Right forelimb (tissue), 1 donor: ENCODE data around the gene ST6GALNAC2.
"Not testable (repeated sequence)": the region's sequence is repeated elsewhere in the genome, so short reads cannot be mapped to it uniquely, and the experiment has no call there.

ENCODE experiments used
- DNase-seq: peaks from one replicate; pipeline ENCODE4 v3.0.0-alpha.2; 2018

ST6GALNAC2 gene

DNA sequence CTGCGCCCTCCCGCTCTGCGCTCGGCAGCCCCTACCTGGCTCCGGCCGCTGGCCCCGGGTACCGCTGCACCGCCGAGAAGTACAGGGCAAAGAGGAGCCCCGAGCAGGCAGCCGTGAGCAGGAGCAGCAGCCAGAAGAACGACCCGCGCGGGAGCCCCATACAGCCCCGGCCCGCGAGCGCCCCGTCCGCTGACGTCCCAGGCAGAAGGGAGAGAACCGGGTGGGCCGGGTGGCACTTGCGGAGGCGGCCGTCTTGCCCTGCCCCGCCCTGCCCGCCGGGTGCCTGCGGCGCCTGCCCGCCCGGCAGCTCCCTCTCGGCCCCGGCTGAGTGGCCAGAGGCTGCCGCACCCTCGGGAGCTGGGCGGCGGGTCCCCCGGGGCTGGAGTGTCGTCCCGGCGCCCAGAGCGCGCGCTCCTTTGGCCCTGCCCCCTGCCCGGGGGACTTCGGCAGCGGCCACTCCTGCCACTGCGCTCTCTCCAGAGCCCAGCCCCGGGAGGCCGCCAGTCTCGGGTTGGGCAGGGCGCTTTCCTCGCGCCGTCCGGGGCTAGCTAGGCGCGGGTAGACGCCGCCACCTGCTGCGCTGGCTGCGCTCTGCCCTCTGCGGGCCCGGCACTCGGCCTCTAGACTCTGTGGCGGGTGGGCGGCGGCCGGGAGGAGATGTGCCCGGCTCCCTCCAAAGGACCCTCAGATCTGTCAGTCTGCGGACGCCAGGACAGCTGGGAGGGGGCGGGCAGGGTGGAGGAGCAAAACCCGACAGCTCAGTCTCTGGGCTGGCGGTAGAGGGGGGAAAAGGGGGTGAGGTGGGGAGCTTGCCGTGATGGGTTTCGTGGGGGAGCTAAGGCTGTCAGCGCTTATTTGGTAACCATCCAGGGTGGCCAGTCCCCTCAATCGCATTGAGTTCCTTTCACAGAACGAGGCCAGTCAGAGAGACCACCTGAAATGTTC is at the start of gene ST6GALNAC2:
Gene ST6GALNAC2, minus strand, starts transcription at position 212 of the 945 bp plus-strand sequence. Its CDS starts 52 bp downstream, at position 160.
- DNase-seq = peak; percentile 60

GRCh38 chr17:76635039-76635438 is 49.4 kb upstream of the ST6GALNAC2 start:
- DNase-seq = no peak

GRCh38 chr17:76633628-76634328 is 48.1 kb upstream of the ST6GALNAC2 start:
- no peak for DNase-seq

DNA sequence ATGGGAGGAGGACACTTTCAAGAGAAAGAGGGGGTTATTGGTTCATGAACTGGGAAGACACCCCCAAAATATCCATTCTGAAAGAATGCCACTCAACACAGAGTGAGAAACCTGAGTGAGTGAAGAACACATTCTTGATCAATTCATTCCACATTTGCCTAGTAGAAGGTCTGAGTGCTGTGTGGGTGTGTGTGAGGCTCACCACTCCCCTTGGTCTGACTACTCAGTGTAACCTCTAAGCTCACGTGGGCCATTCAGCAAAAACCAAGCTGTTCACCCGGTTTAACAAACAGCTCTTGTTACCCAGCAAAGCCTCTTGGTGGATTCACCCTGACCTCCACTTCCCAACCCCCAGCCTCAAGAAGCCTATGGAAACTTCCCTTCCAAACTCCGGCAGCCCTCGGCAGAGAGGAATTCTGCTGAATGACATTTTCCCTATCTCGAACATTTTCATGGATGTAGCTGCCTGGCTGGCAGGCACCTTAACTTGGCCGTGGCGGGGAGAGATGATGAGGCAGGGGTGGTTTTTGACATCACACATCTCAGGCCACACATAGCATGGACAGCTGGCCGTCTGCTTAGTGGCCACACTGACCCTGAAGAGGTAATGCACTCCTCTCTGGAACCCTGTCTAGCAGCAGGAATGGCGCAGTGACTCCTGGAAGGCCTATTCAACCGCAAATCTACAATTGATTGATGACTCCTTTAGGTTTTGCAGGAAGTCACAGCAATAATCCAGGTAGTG is 46.3 kb upstream of the ST6GALNAC2 start:
- no peak for DNase-seq

DNA sequence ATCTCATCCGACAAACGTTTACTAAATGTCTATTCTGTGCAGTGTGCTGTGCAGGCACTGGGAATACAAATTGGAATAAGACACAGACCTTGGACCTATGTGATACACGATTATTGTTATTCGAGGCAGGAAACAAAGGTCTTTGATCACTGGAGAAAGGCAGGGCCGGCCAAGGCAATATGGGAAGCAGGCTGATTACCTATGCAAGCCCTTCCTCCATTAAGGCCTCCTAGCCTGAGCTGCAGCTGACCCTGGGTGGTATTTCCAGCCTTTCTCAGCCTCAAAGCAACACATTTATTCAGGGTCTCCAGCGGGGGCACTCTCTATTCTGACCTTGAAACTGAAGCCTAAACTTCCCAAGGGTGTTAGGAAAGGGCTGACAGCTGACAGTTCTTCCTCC is 44.5 kb upstream of the ST6GALNAC2 start:
- no peak for DNase-seq

- no peak for DNase-seq
Measured at GRCh38 chr17:76627510-76627909, 41.9 kb upstream of the ST6GALNAC2 start.

- no peak for DNase-seq
Measured at GRCh38 chr17:76626442-76626841, 40.8 kb upstream of the ST6GALNAC2 start.

GRCh38 chr17:76625496-76625895 is 39.8 kb upstream of the ST6GALNAC2 start:
- no peak for DNase-seq

- peak; percentile 88 for DNase-seq
Measured at GRCh38 chr17:76623271-76624146, 37.8 kb upstream of the ST6GALNAC2 start.

- DNase-seq = no peak
Measured at GRCh38 chr17:76617838-76618237, 32.2 kb upstream of the ST6GALNAC2 start.

DNA sequence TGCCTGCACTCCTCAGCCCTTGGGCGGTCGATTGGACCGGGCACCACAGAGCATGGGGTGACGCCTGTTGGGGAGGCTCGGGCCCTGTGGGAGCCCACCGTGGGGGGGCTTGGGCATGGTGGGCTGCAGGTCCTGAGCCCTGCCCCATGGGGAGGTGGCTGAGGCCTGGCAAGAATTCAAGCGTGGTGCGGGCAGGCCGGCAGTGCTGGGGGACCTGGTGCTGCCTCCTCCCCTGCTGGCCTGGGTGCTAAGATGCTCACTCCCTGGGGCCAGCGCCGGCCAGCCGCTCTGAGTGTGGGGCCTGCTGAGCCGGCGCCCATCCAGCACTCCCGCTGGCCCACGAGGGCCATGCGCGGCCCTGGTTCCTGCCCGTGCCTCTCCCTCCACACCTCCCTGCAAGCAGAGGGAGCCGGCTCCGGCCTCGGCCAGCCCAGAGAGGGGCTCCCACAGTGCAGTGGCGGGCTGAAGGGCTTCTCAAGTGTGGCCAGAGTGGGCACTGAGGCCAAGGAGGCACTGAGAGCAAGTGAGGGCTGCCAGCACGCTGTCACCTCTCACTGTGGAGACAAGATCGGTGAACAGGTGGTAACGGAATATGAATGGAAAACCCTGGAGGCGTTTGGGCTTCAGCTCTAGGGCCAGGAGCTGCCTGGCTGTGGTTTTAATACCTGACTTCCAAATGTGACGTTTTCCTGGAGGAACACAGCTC is 29.4 kb upstream of the ST6GALNAC2 start:
- no peak for DNase-seq

- not testable (repeated sequence) for DNase-seq
Measured at GRCh38 chr17:76614064-76614759, 28.6 kb upstream of the ST6GALNAC2 start.

GRCh38 chr17:76612977-76613851 is 27.6 kb upstream of the ST6GALNAC2 start:
- no peak for DNase-seq

- no peak for DNase-seq
Measured at GRCh38 chr17:76612465-76612864, 26.8 kb upstream of the ST6GALNAC2 start.

GRCh38 chr17:76611758-76612157 is 26.1 kb upstream of the ST6GALNAC2 start:
- DNase-seq = no peak

GRCh38 chr17:76611080-76611749 is 25.6 kb upstream of the ST6GALNAC2 start:
- not testable (repeated sequence) for DNase-seq

DNA sequence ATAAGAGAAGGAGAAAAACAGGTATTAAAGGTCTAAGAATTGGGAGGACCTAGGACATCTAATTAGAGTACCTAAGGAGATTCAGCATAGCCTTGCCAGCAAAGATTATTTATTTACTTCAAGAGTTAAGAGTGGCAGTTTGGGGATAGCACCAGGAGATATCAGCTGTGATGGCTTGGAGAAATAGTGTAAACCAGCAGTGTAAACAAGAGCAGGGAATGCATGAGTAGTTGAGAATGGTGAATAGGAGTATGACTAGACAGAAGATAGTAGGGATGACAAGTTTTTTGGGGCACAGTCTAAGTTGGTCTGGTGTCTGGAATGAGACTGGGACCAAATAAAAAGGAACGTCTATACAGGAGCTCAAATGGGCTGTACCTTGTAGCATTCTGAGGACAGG is 21.0 kb upstream of the ST6GALNAC2 start:
- DNase-seq = not testable (repeated sequence)

DNA sequence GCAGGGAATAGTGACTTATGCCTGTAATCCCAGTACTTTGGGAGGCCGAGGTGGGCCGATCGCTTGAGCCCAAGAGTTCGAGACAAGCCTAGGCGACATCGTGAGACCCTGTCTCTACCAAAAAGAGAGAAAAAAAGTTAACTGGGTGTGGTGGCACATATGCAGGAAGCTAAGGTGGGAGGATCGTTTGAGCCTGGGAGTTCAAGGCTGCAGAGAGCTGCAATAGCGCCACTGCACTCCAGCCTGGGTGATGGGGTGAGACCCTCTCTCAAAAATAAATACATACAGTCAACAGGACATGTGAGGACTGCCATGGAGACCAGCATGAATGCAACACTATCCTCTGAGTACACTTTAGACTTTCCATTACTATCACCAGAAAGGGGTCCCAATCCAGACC is 15.4 kb upstream of the ST6GALNAC2 start:
- no peak for DNase-seq
